Tibial nerve (tissue), 4 donors: ENCODE measurements around the gene FPGS. TPM values are rescaled to one million over a fixed set of nuclear protein-coding genes. Genes with fewer than 3 reads are reported as not detected.
A peak's percentile ranks its signal among the peaks of the same experiment; 100 is the strongest.

Experiments
- DNase-seq, 2 donors: peaks; one replicate each; pipeline ENCODE4 v3.0.0-alpha.2; 2019; ENCODE audit warnings: low spot score in 2 of 2
- H3K27ac ChIP-seq, 4 donors: fragments of 200-600 bp; sonication (generic) in 3 of 4; one replicate each; pipeline ENCODE4 v1.5.1; 2017 to 2019; ENCODE audit warnings: mild to moderate bottlenecking in 1 of 4
- H3K27me3 ChIP-seq, 2 donors: fragments of 200-600 bp; sonication (generic) in 1 of 2; one replicate each; pipeline versions ENCODE4 v1.5.1 to v1.6.0; 2017 to 2019
- H3K36me3 ChIP-seq, 3 donors: fragments of 200-600 bp; sonication (generic); one replicate each; pipeline ENCODE4 v1.5.1; 2018 to 2019
- H3K4me1 ChIP-seq, 4 donors: fragments of 200-600 bp; sonication (generic) in 3 of 4; one replicate each; pipeline ENCODE4 v1.5.1; 2017 to 2019
- H3K4me3 ChIP-seq, 4 donors: fragments of 200-600 bp; sonication (generic) in 3 of 4; one replicate each; pipeline ENCODE4 v1.5.1; 2017 to 2019; ENCODE audit warnings: mild to moderate bottlenecking in 1 of 4, moderate library complexity in 1 of 4
- H3K9me3 ChIP-seq, 4 donors: fragments of 200-600 bp; sonication (generic) in 3 of 4; one replicate each; pipeline ENCODE4 v1.5.1; 2017 to 2019
- EP300 ChIP-seq, 2 donors: sonication (generic); formaldehyde crosslinking; IDR thresholded peaks; one replicate each; pipeline ENCODE4 v1.6.1; 2017; ENCODE audit warnings: antibody characterized with exemption in 2 of 2, mild to moderate bottlenecking in 1 of 2
- POLR2A ChIP-seq, 2 donors: fragments of 450-650 bp; IDR thresholded peaks; one replicate each; pipeline ENCODE4 v1.6.1; 2017; ENCODE audit warnings: antibody characterized with exemption in 2 of 2, mild to moderate bottlenecking in 2 of 2, moderate library complexity in 2 of 2
- WGBS, 2 donors: methylation state at CpG; one replicate each; pipeline ENCODE4 v1.1.5; 2018; 5-methylcytosine and 5-hydroxymethylcytosine counted together
- total RNA-seq, 4 donors: library from RNA; depleted of rRNA; stranded (reverse); fragments of >200 nt; gene quantifications; one replicate each; pipeline ENCODE4 v1.1.0, GENCODE V29; 2016
- TF ChIP-seq, protein P1 (sequence below), 5 experiments: fragments of 200-600 bp in 3 of 5; fragments of 450-650 bp in 2 of 5; sonication (generic) in 3 of 5; IDR thresholded peaks; one replicate each; pipeline ENCODE4 v1.5.1; 2016 to 2019; ENCODE audit warnings: antibody characterized with exemption in 5 of 5, mild to moderate bottlenecking in 3 of 5, moderate library complexity in 2 of 5

FPGS gene
- total RNA-seq, 4 donors from 2014 or later: 136 to 309 (median 143) TPM

- no peaks in the 10 kb centered on the region for H3K9me3 ChIP-seq
- peak overlapping the region in 1 of 4 donors; percentile 42 for H3K27ac ChIP-seq
- no peaks in the 10 kb centered on the region for H3K27me3 ChIP-seq
- 67 to 71% methylated on average over 7 of the region's 7 CpGs for WGBS, 2 donors
- DNase-seq: no peak
- H3K4me3 ChIP-seq: no peak overlapping the region
- TF ChIP-seq POLR2A (IDR thresholded peaks at IDR 0.05): no peak
- TF ChIP-seq, protein P1, sequence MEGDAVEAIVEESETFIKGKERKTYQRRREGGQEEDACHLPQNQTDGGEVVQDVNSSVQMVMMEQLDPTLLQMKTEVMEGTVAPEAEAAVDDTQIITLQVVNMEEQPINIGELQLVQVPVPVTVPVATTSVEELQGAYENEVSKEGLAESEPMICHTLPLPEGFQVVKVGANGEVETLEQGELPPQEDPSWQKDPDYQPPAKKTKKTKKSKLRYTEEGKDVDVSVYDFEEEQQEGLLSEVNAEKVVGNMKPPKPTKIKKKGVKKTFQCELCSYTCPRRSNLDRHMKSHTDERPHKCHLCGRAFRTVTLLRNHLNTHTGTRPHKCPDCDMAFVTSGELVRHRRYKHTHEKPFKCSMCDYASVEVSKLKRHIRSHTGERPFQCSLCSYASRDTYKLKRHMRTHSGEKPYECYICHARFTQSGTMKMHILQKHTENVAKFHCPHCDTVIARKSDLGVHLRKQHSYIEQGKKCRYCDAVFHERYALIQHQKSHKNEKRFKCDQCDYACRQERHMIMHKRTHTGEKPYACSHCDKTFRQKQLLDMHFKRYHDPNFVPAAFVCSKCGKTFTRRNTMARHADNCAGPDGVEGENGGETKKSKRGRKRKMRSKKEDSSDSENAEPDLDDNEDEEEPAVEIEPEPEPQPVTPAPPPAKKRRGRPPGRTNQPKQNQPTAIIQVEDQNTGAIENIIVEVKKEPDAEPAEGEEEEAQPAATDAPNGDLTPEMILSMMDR (IDR thresholded peaks at IDR 0.05): no peak
- TF ChIP-seq EP300 (IDR thresholded peaks at IDR 0.05): no peak
- H3K4me1 ChIP-seq: peaks cover 0 to 49% (median 16%) of the 10 kb centered on the region in 4 donors
- peaks cover 8 to 61% (median 32%) of the 10 kb centered on the region in 3 donors for H3K36me3 ChIP-seq
These were observed 10.2 kb upstream of the FPGS start for GRCh38 chr9:127792417-127793031.

DNA sequence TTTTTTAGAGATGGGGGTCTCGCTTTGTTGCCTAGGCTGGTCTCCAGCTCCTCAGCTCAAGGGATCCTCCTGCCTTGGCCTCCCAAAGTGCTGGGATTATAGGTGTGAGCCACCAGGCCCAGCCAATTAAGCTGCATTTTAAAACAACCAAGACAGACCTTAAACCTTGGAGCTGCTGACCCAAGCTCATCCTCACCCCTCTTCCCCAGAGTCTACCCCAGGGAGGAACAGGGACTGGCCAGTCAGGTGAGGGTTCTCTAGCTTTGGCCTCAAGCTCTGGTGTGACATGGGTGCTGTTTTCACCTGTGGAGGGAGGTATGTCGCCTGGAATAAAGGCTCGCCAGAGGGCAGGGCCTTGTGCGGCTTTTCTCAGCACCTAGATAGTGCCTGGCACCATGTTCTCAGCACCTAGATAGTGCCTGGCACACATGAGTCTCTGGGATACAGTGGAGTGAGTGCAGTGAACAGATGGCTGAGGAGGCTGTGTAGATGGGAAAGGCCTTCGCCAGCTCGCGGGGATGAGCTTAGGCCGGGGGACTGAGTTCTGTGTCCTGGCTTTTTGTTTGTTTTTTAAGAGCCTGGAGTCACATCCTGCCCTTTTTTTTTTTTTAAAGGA, 9.5 kb upstream of the FPGS start:
- peak overlapping the region in 3 of 4 donors; percentile 7 to 42 (median 38) for H3K27ac ChIP-seq

DNA sequence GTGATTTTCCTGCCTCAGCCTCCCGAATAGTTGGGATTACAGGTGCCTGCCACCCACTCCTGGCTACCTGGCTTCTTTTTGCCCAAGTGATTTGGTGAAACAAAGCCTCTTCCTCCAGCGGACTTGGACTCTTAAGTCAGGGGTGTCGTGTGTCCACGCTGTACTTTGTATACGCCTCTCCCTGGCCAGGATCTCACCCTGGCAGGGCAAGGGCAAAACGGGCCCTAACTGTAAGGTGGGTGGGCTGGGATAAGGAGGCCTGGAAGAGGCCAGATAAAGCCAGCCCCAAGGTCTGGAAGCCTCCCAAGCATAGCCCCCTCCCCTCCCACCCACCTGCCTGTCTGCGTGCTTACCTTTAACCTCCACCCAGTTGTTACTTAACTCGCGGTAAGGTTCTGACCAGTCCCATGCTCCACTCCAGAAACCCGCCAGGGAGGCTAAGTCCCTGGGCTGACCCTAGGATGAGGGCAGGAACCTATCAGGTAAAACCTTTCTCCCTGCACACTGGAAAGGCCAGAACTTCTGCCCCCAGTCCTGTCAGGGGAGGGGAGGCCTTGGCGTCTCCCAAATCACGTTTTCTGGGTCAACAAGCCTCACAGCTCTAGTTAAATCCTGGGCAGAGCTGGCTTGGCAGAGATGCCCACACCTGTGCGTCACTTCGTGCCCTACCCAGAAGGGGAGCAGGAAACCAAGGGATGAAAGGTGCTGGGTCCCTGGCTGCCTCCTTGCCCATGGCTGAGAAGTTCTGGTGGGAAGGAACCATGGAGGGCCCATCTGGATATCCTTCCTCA, 8.5 kb upstream of the FPGS start:
- TF ChIP-seq POLR2A (IDR thresholded peaks at IDR 0.05) (no peak), EP300 (IDR thresholded peaks at IDR 0.05) (no peak)
- TF ChIP-seq, protein P1 (IDR thresholded peaks at IDR 0.05): no peak
- Histone ChIP-seq H3K27ac (peak overlapping the region in 2 of 4 donors; percentile 36 to 59), H3K27me3 (no peaks in the 10 kb centered on the region)

More for the DNA sequence above, 9.5 kb upstream of the FPGS start:
- no peak for DNase-seq
- H3K4me1 ChIP-seq: peaks cover 0 to 43% (median 16%) of the 10 kb centered on the region in 4 donors
- TF ChIP-seq, protein P1 (IDR thresholded peaks at IDR 0.05): no peak
- TF ChIP-seq POLR2A (IDR thresholded peaks at IDR 0.05): no peak
- no peak for TF ChIP-seq EP300 (IDR thresholded peaks at IDR 0.05)
- whole genome bisulfite sequencing, 2 donors: 64 to 68% methylated on average over 8 of the region's 8 CpGs
- no peaks in the 10 kb centered on the region for H3K27me3 ChIP-seq
- no peak overlapping the region for H3K4me3 ChIP-seq
- H3K9me3 ChIP-seq: no peaks in the 10 kb centered on the region
- peaks cover 7 to 55% (median 25%) of the 10 kb centered on the region in 3 donors for H3K36me3 ChIP-seq

DNA sequence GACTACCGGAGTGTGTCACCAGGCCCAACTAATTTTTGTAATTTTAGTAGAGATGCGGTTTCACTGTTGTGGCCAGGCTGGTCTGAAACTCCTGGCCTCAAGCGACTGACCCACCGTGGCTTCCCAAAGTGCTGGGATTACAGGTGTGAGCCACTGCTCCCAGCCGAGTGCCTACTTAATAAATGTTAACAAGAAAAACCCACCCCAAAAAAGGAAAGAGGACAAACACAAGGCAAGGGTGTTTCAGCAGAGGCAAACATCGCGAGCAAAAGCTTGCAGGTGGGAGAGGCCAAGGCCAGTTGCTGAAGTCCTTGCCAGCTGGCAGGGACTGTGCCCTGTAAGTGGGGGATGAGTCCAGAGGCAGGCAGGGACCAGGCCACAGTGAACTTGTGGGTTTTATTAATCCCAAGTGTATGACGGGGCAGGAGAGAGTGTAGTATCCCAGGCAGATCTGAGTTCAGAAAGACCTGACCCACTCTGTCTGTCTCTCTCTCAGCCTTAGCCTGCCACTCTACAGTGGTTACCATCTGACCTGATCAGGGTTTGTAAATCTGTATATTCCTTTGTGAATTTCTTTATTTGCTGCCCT, 6.4 kb upstream of the FPGS start:
- TF ChIP-seq, protein P1 (IDR thresholded peaks at IDR 0.05): no peak
- no peak for TF ChIP-seq EP300 (IDR thresholded peaks at IDR 0.05)
- no peak for TF ChIP-seq POLR2A (IDR thresholded peaks at IDR 0.05)
- WGBS, 2 donors: 60 to 66% methylated on average over 8 of the region's 8 CpGs
- Histone ChIP-seq H3K9me3 (no peaks in the 10 kb centered on the region), H3K4me1 (peaks cover 0 to 23% (median 16%) of the 10 kb centered on the region in 4 donors), H3K27ac (peak overlapping the region in 1 of 4 donors; percentile 50), H3K36me3 (peaks cover 0 to 23% (median 0%) of the 10 kb centered on the region in 3 donors), H3K27me3 (no peaks in the 10 kb centered on the region), H3K4me3 (no peak overlapping the region)
- no peak for DNase-seq

More for the DNA sequence above, 8.5 kb upstream of the FPGS start:
- Histone ChIP-seq H3K9me3 (no peaks in the 10 kb centered on the region), H3K4me1 (peaks cover 0 to 34% (median 16%) of the 10 kb centered on the region in 4 donors), H3K4me3 (no peak overlapping the region), H3K36me3 (peaks cover 0 to 45% (median 15%) of the 10 kb centered on the region in 3 donors)
- DNase-seq: no peak
- 73 to 76% methylated on average over 13 to 14 of the region's 14 CpGs for WGBS, 2 donors
